IMR-90 (cell line): ENCODE data around the gene ITGA2. TPM values are rescaled to one million over a fixed set of nuclear protein-coding genes. Genes with fewer than 3 reads are reported as not detected.
A peak's percentile ranks its signal among the peaks of the same experiment; 100 is the strongest.

Experiments used
- ATAC-seq: fragments of 200-7000 bp; cut with Tn5 transposase; 2 replicates; pipeline ENCODE4 v1.9.1; 2020; ENCODE audit warnings: low read depth, mild to moderate bottlenecking, moderate library complexity
- BruUV-seq: library from RNA; stranded (reverse); fragments of 400-500 nt; replicated peaks from 2 replicates; lab custom pipeline; 2021; lab: Mats Ljungman, UMichigan
- CTCF ChIA-PET: fragments of 300-600 bp; formaldehyde crosslinking; extraction: SDS; loops from one replicate; lab custom pipeline; 2021; ENCODE audit warnings: antibody characterized with exemption; lab: Yijun Ruan, JAX
- POLR2A ChIA-PET: fragments of 300-600 bp; sonication (Branson Sonifier 250); formaldehyde crosslinking; loops from one replicate; lab custom pipeline; 2022; ENCODE audit warnings: antibody characterized with exemption; ENCODE audit not compliant: unreplicated experiment; lab: Charles Lee
- DNase-seq: peaks from one replicate; pipeline ENCODE4 v3.0.0; 2013
- H2AFZ ChIP-seq: replicated peaks from 2 replicates; pipeline ENCODE3; 2013; ENCODE audit warnings: low read length, mild to moderate bottlenecking; ENCODE audit not compliant: poor library complexity
- H2AK5ac ChIP-seq: 2 replicates; pipeline ENCODE4 v1.6.1; 2013; ENCODE audit warnings: low read depth, low read length, inconsistent platforms
- H2AK9ac ChIP-seq: replicated peaks from 2 replicates; pipeline ENCODE3; 2013; ENCODE audit warnings: mild to moderate bottlenecking, low read depth, low read length, moderate library complexity; ENCODE audit not compliant: poor library complexity
- H2BK120ac ChIP-seq: 2 replicates; pipeline ENCODE4 v1.6.1; 2013; ENCODE audit warnings: low read depth, low read length, inconsistent platforms
- H2BK15ac ChIP-seq: 3 replicates; pipeline ENCODE4 v1.6.1; 2013; ENCODE audit warnings: low read depth, low read length, inconsistent platforms
- H2BK20ac ChIP-seq: 2 replicates; pipeline ENCODE4 v1.6.1; 2013; ENCODE audit warnings: low read depth, mild to moderate bottlenecking, inconsistent platforms, low read length, moderate library complexity
- H2BK5ac ChIP-seq: 2 replicates; pipeline ENCODE4 v1.6.1; 2013; ENCODE audit warnings: mild to moderate bottlenecking, low read depth, low read length, inconsistent platforms; ENCODE audit not compliant: poor library complexity, severe bottlenecking
- H3K14ac ChIP-seq: replicated peaks from 2 replicates; pipeline ENCODE4 v1.6.1; 2013; ENCODE audit warnings: low read depth, low read length, inconsistent platforms
- H3K18ac ChIP-seq: 2 replicates; pipeline ENCODE4 v1.6.1; 2013; ENCODE audit warnings: low read depth, low read length, control low read depth
- H3K23ac ChIP-seq: 2 replicates; pipeline ENCODE4 v1.6.1; 2013; ENCODE audit warnings: low read depth, low read length, inconsistent platforms
- H3K27ac ChIP-seq: 2 replicates; pipeline ENCODE4 v1.5.1; 2013; ENCODE audit warnings: mild to moderate bottlenecking, control low read depth, low read length; ENCODE audit not compliant: insufficient read depth
- H3K27me3 ChIP-seq: 2 replicates; pipeline ENCODE4 v1.6.1; 2013; ENCODE audit warnings: low read length; ENCODE audit not compliant: control insufficient read depth, insufficient read depth
- H3K36me3 ChIP-seq: 2 replicates; pipeline ENCODE4 v1.6.1; 2013; ENCODE audit warnings: low read length, mixed read lengths; ENCODE audit not compliant: control insufficient read depth, insufficient read depth
- H3K4ac ChIP-seq: 2 replicates; pipeline ENCODE4 v1.6.1; 2013; ENCODE audit warnings: low read depth, low read length, inconsistent platforms
- H3K4me1 ChIP-seq: 2 replicates; pipeline ENCODE4 v1.6.1; 2013; ENCODE audit warnings: low read length, mixed read lengths; ENCODE audit not compliant: control insufficient read depth, insufficient read depth
- H3K4me2 ChIP-seq: 2 replicates; pipeline ENCODE4 v1.6.1; 2013; ENCODE audit warnings: low read depth, mild to moderate bottlenecking, control low read depth, low read length, moderate library complexity
- H3K4me3 ChIP-seq: 2 replicates; pipeline ENCODE4 v1.5.1; 2013; ENCODE audit warnings: low read depth, mild to moderate bottlenecking, control low read depth, low read length, moderate library complexity; ENCODE audit not compliant: insufficient read depth
- H3K56ac ChIP-seq: 2 replicates; pipeline ENCODE4 v1.6.1; 2013; ENCODE audit warnings: low read length, inconsistent platforms; ENCODE audit not compliant: insufficient read depth; ENCODE audit errors: extremely low read depth
- H3K79me1 ChIP-seq, 2 experiments: 2 replicates each; pipeline ENCODE4 v1.6.1; 2013; ENCODE audit warnings: low read length in 2 of 2, inconsistent platforms in 1 of 2, low read depth in 1 of 2
- H3K9ac ChIP-seq: 2 replicates; pipeline ENCODE4 v1.6.1; 2013; ENCODE audit warnings: low read depth, low read length, control low read depth
- H3K9me1 ChIP-seq: 2 replicates; pipeline ENCODE4 v1.6.1; 2013; ENCODE audit warnings: low read length, inconsistent platforms; ENCODE audit not compliant: insufficient read depth
- H3K9me3 ChIP-seq: 2 replicates; pipeline ENCODE4 v1.6.1; 2013; ENCODE audit warnings: low read length; ENCODE audit not compliant: control insufficient read depth, insufficient read depth
- H4K20me1 ChIP-seq: 2 replicates; pipeline ENCODE4 v1.6.1; 2013; ENCODE audit warnings: low read length, inconsistent platforms; ENCODE audit not compliant: insufficient read depth
- H4K5ac ChIP-seq: 2 replicates; pipeline ENCODE4 v1.6.1; 2013; ENCODE audit warnings: mild to moderate bottlenecking, low read depth, low read length, control low read depth
- H4K8ac ChIP-seq, 2 experiments: 2 replicates each; pipeline ENCODE4 v1.6.1; 2013; ENCODE audit warnings: low read depth in 2 of 2, low read length in 2 of 2, control low read depth in 1 of 2, inconsistent platforms in 1 of 2
- H4K91ac ChIP-seq: 2 replicates; pipeline ENCODE4 v1.6.1; 2013; ENCODE audit warnings: low read depth, low read length, inconsistent platforms; ENCODE audit not compliant: insufficient read depth
- CHD1 ChIP-seq: IDR thresholded peaks from 2 replicates; pipeline ENCODE4 v1.6.1; 2012; ENCODE audit warnings: low read depth, low read length, improper control_type of control experiment
- CTCF ChIP-seq: conservative IDR thresholded peaks from 2 replicates; pipeline ENCODE4 v1.5.1; 2012; ENCODE audit warnings: mild to moderate bottlenecking, low read depth, low read length, improper control_type of control experiment
- ELK1 ChIP-seq: fragments of 150-350 bp; IDR thresholded peaks from 2 replicates; pipeline ENCODE4 v1.6.1; 2016; ENCODE audit warnings: low read depth, mild to moderate bottlenecking, low read length, moderate library complexity, borderline replicate concordance
- FOS ChIP-seq: fragments of 150-350 bp; IDR thresholded peaks from 2 replicates; pipeline ENCODE4 v1.6.1; 2016; ENCODE audit warnings: low read depth, low read length
- MAZ ChIP-seq: IDR thresholded peaks from 2 replicates; pipeline ENCODE4 v1.6.1; 2012; ENCODE audit warnings: low read depth, mild to moderate bottlenecking, low read length, improper control_type of control experiment, moderate library complexity, borderline replicate concordance
- MXI1 ChIP-seq: IDR thresholded peaks from 2 replicates; pipeline ENCODE4 v1.6.1; 2012; ENCODE audit warnings: low read depth, mild to moderate bottlenecking, low read length, moderate library complexity, borderline replicate concordance
- NFE2L2 ChIP-seq: fragments of 150-350 bp; IDR thresholded peaks from 2 replicates; pipeline ENCODE4 v1.6.1; 2016; ENCODE audit warnings: low read depth, mild to moderate bottlenecking, low read length
- RAD21 ChIP-seq: IDR thresholded peaks from 2 replicates; pipeline ENCODE4 v1.6.1; 2012; ENCODE audit warnings: low read length, improper control_type of control experiment
- RCOR1 ChIP-seq: IDR thresholded peaks from 2 replicates; pipeline ENCODE4 v1.6.1; 2012; ENCODE audit warnings: mild to moderate bottlenecking, low read length, improper control_type of control experiment; ENCODE audit not compliant: insufficient replicate concordance
- SMC3 ChIP-seq: fragments of 150-350 bp; IDR thresholded peaks from 2 replicates; pipeline ENCODE4 v1.6.1; 2016; ENCODE audit warnings: low read depth, mild to moderate bottlenecking, antibody characterized with exemption, low read length, moderate library complexity
- WGBS, 2 experiments: methylation state at CpG; one replicate each; pipeline versions ENCODE4 v1.1.5 to v1.1.7; 2013; ENCODE audit warnings: missing lambda C conversion rate in 2 of 2; ENCODE audit not compliant: insufficient read length in 1 of 2; ENCODE audit errors: extremely low coverage in 2 of 2; 5-methylcytosine and 5-hydroxymethylcytosine counted together
- dilution Hi-C: fragments of 300-500 bp; cut with HindIII; formaldehyde crosslinking; loops from one replicate; pipeline ENCODE4 v1.14.3; 2018; ENCODE audit warnings: low sequenced_read_pairs; ENCODE audit not compliant: unreplicated experiment
- in situ Hi-C: fragments of 300-500 bp; cut with MboI; formaldehyde crosslinking; loops from 3 replicates; pipeline ENCODE4 v1.14.3; 2019; ENCODE audit warnings: low sequenced_read_pairs, inconsistent platforms, mixed read lengths
- intact Hi-C: fragments of 100-400 bp; cut with micrococcal nuclease; formaldehyde crosslinking; loops from 2 replicates; pipeline ENCODE4 v1.10.0; 2022
- polyA plus RNA-seq, 3 experiments: library from polyadenylated mRNA; depleted of rRNA; stranded (reverse); fragments of >200 nt; gene quantifications; 2 replicates each; pipeline ENCODE4 v1.2.3, GENCODE V29; 2012; ENCODE audit warnings: low replicate concordance in 1 of 3
- total RNA-seq: library from RNA; depleted of rRNA; stranded (reverse); fragments of >200 nt; gene quantifications from 2 replicates; pipeline ENCODE4 v1.2.3, GENCODE V29; 2012

Gene ITGA2
- total and polyA plus RNA-seq, 2 of the 4 experiments (the other 2 are of a cell fraction), result 23.3 to 93.4 TPM

GRCh38 chr5:52990528-52990925, 1.4 kb downstream of the ITGA2 start:
- no peak for TF ChIP-seq ELK1
- no peak for TF ChIP-seq MXI1
- no peak for TF ChIP-seq MAZ
- no peak for TF ChIP-seq SMC3
- TF ChIP-seq RAD21, result no peak
- no peak for TF ChIP-seq FOS
- TF ChIP-seq NFE2L2, result no peak
- no peak for TF ChIP-seq CTCF
- TF ChIP-seq CHD1, result no peak
- TF ChIP-seq RCOR1, result no peak
- Histone ChIP-seq H4K91ac (peak overlapping the region; percentile 25; the same call in 1 of the 2 replicates), H2BK20ac (no peak overlapping the region), H3K36me3 (peaks cover 5% of the 10 kb centered on the region; the same call in 1 of the 2 replicates), H3K9ac (peak overlapping the region; percentile 73), H4K20me1 (0 out of 2 replicates have a peak, but pooled peaks cover 3% of the 10 kb centered on the region), H3K4me2 (peak overlapping the region; percentile 93), H2AK9ac (peak overlapping the region; percentile 55), H3K18ac (peak overlapping the region; percentile 57; the same call in 1 of the 2 replicates), H4K5ac (peak overlapping the region; percentile 28; the same call in 1 of the 2 replicates), H3K23ac (peak overlapping the region; percentile 59), H3K27me3 (no peaks in the 10 kb centered on the region), H3K79me1 (peaks cover 0 to 68% of the 10 kb centered on the region in 2 experiments; a peak in 2 of 4 replicates), H3K9me3 (no peaks in the 10 kb centered on the region), H3K4ac (peak overlapping the region; percentile 22; the same call in 1 of the 2 replicates), H2AK5ac (no peak overlapping the region; the same call in 1 of the 2 replicates), H3K9me1 (peaks cover 4% of the 10 kb centered on the region; the same call in 1 of the 2 replicates), H2BK5ac (peak overlapping the region; percentile 50), H2BK120ac (no peak overlapping the region), H2AFZ (no peak overlapping the region), H3K14ac (peak overlapping the region; percentile 59), H4K8ac (no peak overlapping the region), H2BK15ac (peak overlapping the region; percentile 52; the same call in 1 of the 3 replicates), H3K4me3 (peak overlapping the region; percentile 93), H3K56ac (peak overlapping the region; percentile 67; the same call in 1 of the 2 replicates), H3K27ac (peak overlapping the region; percentile 15; the same call in 1 of the 2 replicates), H3K4me1 (peaks cover 16% of the 10 kb centered on the region; the same call in 1 of the 2 replicates)
- WGBS, 2 experiments, result 60% methylated on average over 1 of the region's 4 CpGs; no CpG with 5 or more reads in 1 of the 2 experiments
- in situ Hi-C loops, result no loop called here
- dilution Hi-C loops, result no loop called here
- BruUV-seq, result TSS peak; percentile 43
- ATAC-seq (no peak), DNase-seq (no peak)
- intact Hi-C loops, result loop anchor here (2.0 to 5.0 kb wide), 2 partner anchors 37 to 46 kb away; no protein-coding TSS in a partner anchor
- CTCF ChIA-PET, result interaction anchor here (0.6 to 1.2 kb wide), 5 partner anchors 29 to 1370 kb away, joined by 3 to 4 read pairs (median 3); no protein-coding TSS in a partner anchor
- POLR2A ChIA-PET, result interaction anchor here (0.6 kb wide), 2 partner anchors 41 to 45 kb away, joined by 8 read pairs; no protein-coding TSS in a partner anchor
